ENCODE measurements around the gene DNAJC22. TPM values are rescaled to one million over a fixed set of nuclear protein-coding genes. Genes with fewer than 3 reads are reported as not detected.

Gene DNAJC22
- total and polyA plus RNA-seq, 2 of the 13 experiments (the other 11 are each of a cell fraction or from before 2014, with no cell fraction given), result 25.2 to 31.7 TPM

DNA sequence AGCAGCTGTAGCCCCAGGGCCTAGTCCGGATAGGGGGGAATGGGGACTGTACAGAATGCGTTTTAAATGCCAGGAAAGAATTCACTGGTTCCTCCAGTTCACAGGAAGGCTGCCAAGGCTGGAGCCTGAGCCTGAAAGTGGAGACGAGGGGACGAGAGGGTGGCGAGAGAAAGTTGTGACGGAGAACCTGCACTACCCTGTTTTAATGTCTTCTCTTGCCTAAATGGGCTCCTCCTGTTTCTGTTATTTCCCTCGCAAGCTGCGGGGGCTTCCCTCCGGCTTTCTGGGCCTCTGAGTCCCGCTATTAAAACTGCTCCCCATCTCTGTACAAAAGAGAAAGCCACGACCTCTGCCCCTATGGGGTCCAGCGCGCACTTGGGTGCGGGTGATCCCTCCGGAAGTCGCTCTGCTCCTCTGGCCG, 14.2 kb upstream of the DNAJC22 start (continued):
- TF ChIP-seq, protein P1, sequence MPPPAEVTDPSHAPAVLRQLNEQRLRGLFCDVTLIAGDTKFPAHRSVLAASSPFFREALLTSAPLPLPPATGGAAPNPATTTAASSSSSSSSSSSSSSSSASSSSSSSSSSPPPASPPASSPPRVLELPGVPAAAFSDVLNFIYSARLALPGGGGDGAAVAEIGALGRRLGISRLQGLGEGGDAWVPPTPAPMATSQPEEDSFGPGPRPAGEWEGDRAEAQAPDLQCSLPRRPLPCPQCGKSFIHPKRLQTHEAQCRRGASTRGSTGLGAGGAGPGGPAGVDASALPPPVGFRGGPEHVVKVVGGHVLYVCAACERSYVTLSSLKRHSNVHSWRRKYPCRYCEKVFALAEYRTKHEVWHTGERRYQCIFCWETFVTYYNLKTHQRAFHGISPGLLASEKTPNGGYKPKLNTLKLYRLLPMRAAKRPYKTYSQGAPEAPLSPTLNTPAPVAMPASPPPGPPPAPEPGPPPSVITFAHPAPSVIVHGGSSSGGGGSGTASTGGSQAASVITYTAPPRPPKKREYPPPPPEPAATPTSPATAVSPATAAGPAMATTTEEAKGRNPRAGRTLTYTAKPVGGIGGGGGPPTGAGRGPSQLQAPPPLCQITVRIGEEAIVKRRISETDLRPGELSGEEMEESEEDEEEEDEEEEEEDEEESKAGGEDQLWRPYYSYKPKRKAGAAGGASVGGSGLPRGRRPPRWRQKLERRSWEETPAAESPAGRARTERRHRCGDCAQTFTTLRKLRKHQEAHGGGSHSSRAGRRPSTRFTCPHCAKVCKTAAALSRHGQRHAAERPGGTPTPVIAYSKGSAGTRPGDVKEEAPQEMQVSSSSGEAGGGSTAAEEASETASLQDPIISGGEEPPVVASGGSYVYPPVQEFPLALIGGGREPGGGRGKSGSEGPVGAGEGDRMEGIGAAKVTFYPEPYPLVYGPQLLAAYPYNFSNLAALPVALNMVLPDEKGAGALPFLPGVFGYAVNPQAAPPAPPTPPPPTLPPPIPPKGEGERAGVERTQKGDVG (CRISPR knock-in tag; IDR thresholded peaks at IDR 0.05; ENCODE audit: borderline replicate concordance), result no peak
- no peak for TF ChIP-seq IRF2 (CRISPR knock-in tag; IDR thresholded peaks at IDR 0.05)

- H3K79me2 ChIP-seq (ENCODE audit: insufficient read depth, low read length), result no peaks in the 10 kb centered on the region
- H3K27me3 ChIP-seq (ENCODE audit: control insufficient read depth in 1 of 2, insufficient read depth in 2 of 2, low read length in 2 of 2), result peaks cover 2 to 24% of the 10 kb centered on the region in 2 experiments; a peak in 4 of 5 replicates
- CTCF ChIA-PET (ENCODE audit: low intra/inter-chr PET ratio, low total read pairs), result interaction anchor here (1.4 to 2.4 kb wide), 4 partner anchors 9 to 181 kb away, joined by 3 to 56 read pairs (median 20); no protein-coding TSS in a partner anchor
- H3K4me3 ChIP-seq (replicated peaks in 1 of 3; ENCODE audit: insufficient read depth in 1 of 3, low read depth in 2 of 3, low read length in 3 of 3), result no peak overlapping the region
- no peak overlapping the region for H3K27ac ChIP-seq (ENCODE audit: extremely low read length, insufficient read depth, low read length)
- peaks cover 30% of the 10 kb centered on the region for H3K4me1 ChIP-seq (ENCODE audit: insufficient read depth, low read length)
- intact Hi-C loops (cut with micrococcal nuclease; ENCODE audit: unreplicated experiment), result no loop called here
- H3K4me2 ChIP-seq (ENCODE audit: low read depth, low read length), result no peak overlapping the region
- DNase-seq (ENCODE audit: low spot score) (no peak), FAIRE-seq (no peak), ATAC-seq (no peak)
- POLR2A ChIA-PET, result interaction anchor here (1.7 to 2.3 kb wide), 2 partner anchors 10 to 15 kb away, joined by 18 read pairs; partner anchors contain the start of genes DNAJC22 and TROAP
- H2AFZ ChIP-seq (ENCODE audit: low read length), result no peak overlapping the region
- WGBS (ENCODE audit: low lambda C conversion rate), result 97% methylated on average over 40 of the region's 40 CpGs
- peaks cover 6 to 21% of the 10 kb centered on the region in 2 experiments; a peak in 4 of 5 replicates for H3K36me3 ChIP-seq (replicated peaks in 1 of 2; ENCODE audit: control insufficient read depth in 1 of 2, insufficient read depth in 2 of 2, low read length in 2 of 2)
- no peak overlapping the region for H3K9ac ChIP-seq (ENCODE audit: insufficient read depth, low read depth, low read length)
- in situ Hi-C loops (cut with HindIII; ENCODE audit: extremely low pct_ligation_motif_present, low pct_unique_long_range_greater_than_20kb), result no loop called here
- no peaks in the 10 kb centered on the region for H4K20me1 ChIP-seq (ENCODE audit: insufficient read depth, low read length)
- H3K9me3 ChIP-seq (ENCODE audit: low read length), result no peaks in the 10 kb centered on the region
- TF ChIP-seq AGO1 (IDR thresholded peaks at IDR 0.05; ENCODE audit: low read depth, low read length, poor library complexity, severe bottlenecking) (peak; percentile 38), ZNF598 (CRISPR knock-in tag; IDR thresholded peaks at IDR 0.05; ENCODE audit: borderline replicate concordance) (no peak), ZSCAN20 (CRISPR knock-in tag; IDR thresholded peaks at IDR 0.05; ENCODE audit: borderline replicate concordance) (no peak), BHLHE40 (IDR thresholded peaks at IDR 0.05; ENCODE audit: low read length) (no peak), NR2F1 (CRISPR knock-in tag; IDR thresholded peaks at IDR 0.05) (no peak), AGO2 (optimal IDR thresholded peaks at IDR 0.05; ENCODE audit: low read depth, low read length) (peak; percentile 64), ZNF780A (CRISPR knock-in tag; IDR thresholded peaks at IDR 0.05) (no peak), ZFP41 (CRISPR knock-in tag; IDR thresholded peaks at IDR 0.05; ENCODE audit: borderline replicate concordance) (no peak), MTF2 (CRISPR knock-in tag; IDR thresholded peaks at IDR 0.05; ENCODE audit: borderline replicate concordance) (no peak), CBX1 (IDR thresholded peaks at IDR 0.05; ENCODE audit: low read depth) (no peak)
- TF ChIP-seq, protein P2, sequence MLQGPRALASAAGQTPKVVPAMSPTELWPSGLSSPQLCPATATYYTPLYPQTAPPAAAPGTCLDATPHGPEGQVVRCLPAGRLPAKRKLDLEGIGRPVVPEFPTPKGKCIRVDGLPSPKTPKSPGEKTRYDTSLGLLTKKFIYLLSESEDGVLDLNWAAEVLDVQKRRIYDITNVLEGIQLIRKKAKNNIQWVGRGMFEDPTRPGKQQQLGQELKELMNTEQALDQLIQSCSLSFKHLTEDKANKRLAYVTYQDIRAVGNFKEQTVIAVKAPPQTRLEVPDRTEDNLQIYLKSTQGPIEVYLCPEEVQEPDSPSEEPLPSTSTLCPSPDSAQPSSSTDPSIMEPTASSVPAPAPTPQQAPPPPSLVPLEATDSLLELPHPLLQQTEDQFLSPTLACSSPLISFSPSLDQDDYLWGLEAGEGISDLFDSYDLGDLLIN (CRISPR knock-in tag; IDR thresholded peaks at IDR 0.05; ENCODE audit: borderline replicate concordance), result no peak
- no TSS peak for BruUV-seq (replicated peaks)
Observed at GRCh38 chr12:49332891-49333371, 13.8 kb upstream of the DNAJC22 start.
